IMR-90 (cell line): ENCODE data around the gene PLEKHG2.

Source experiments
- CEBPB ChIP-seq: IDR thresholded peaks from 2 replicates; pipeline ENCODE4 v1.6.1; 2012; ENCODE audit warnings: low read depth, low read length, improper control_type of control experiment
- CTCF ChIP-seq: conservative IDR thresholded peaks from 2 replicates; pipeline ENCODE4 v1.5.1; 2012; ENCODE audit warnings: mild to moderate bottlenecking, low read depth, low read length, improper control_type of control experiment
- NFE2L2 ChIP-seq: fragments of 150-350 bp; IDR thresholded peaks from 2 replicates; pipeline ENCODE4 v1.6.1; 2016; ENCODE audit warnings: low read depth, mild to moderate bottlenecking, low read length
- POLR2A ChIP-seq: IDR thresholded peaks from 2 replicates; pipeline ENCODE4 v1.6.1; 2012; ENCODE audit warnings: mild to moderate bottlenecking, low read depth, low read length
- RCOR1 ChIP-seq: IDR thresholded peaks from 2 replicates; pipeline ENCODE4 v1.6.1; 2012; ENCODE audit warnings: mild to moderate bottlenecking, low read length, improper control_type of control experiment; ENCODE audit not compliant: insufficient replicate concordance

- TF ChIP-seq CTCF (no peak), NFE2L2 (no peak), POLR2A (no peak; the same call in 1 of the 2 replicates), CEBPB (no peak), RCOR1 (no peak)
These were observed 4.0 kb downstream of the PLEKHG2 start for GRCh38 chr19:39416152-39417120.
